HEK293 (cell line): ENCODE results near the gene COA5.

Experiments
- EGR2 ChIP-seq: fragments of 450-650 bp; formaldehyde crosslinking; IDR thresholded peaks from 2 replicates; pipeline ENCODE4 v1.5.1; 2016; ENCODE audit warnings: low read depth, missing biosample characterization, missing genetic modification characterization
- KLF9 ChIP-seq: fragments of 450-650 bp; formaldehyde crosslinking; IDR thresholded peaks from 2 replicates; pipeline ENCODE4 v1.5.1; 2016; ENCODE audit warnings: missing biosample characterization, missing genetic modification characterization, low read depth
- TCF7L2 ChIP-seq: IDR thresholded peaks from 2 replicates; pipeline ENCODE4 v1.6.1; 2011; ENCODE audit warnings: low read depth, mild to moderate bottlenecking, inconsistent platforms, low read length, moderate library complexity, borderline replicate concordance
- TRIM28 ChIP-seq: IDR thresholded peaks from 2 replicates; pipeline ENCODE4 v1.6.1; 2011; ENCODE audit warnings: low read length, control low read depth, borderline replicate concordance
- ZFP41 ChIP-seq: fragments of 450-650 bp; formaldehyde crosslinking; IDR thresholded peaks from 2 replicates; pipeline ENCODE4 v1.5.1; 2016; ENCODE audit warnings: missing biosample characterization, missing genetic modification characterization, borderline replicate concordance
- ZNF184 ChIP-seq: fragments of 450-650 bp; IDR thresholded peaks from 2 replicates; pipeline ENCODE4 v1.5.1; 2018; ENCODE audit warnings: missing biosample characterization, mild to moderate bottlenecking, missing genetic modification characterization
- ZNF521 ChIP-seq: fragments of 450-650 bp; formaldehyde crosslinking; IDR thresholded peaks from 2 replicates; pipeline ENCODE4 v1.5.1; 2017; ENCODE audit warnings: missing biosample characterization, mild to moderate bottlenecking, missing genetic modification characterization
- ZNF664 ChIP-seq: fragments of 450-650 bp; formaldehyde crosslinking; IDR thresholded peaks from 2 replicates; pipeline ENCODE4 v1.5.1; 2016; ENCODE audit warnings: missing biosample characterization, missing genetic modification characterization
- TF ChIP-seq, protein P1 (sequence below): fragments of 450-650 bp; IDR thresholded peaks from 2 replicates; pipeline ENCODE4 v1.5.1; 2018; ENCODE audit warnings: missing biosample characterization, mild to moderate bottlenecking, missing genetic modification characterization
- TF ChIP-seq, protein P2 (sequence below): fragments of 450-650 bp; formaldehyde crosslinking; IDR thresholded peaks from 2 replicates; pipeline ENCODE4 v1.5.1; 2016; ENCODE audit warnings: missing biosample characterization, missing genetic modification characterization

COA5 gene

DNA sequence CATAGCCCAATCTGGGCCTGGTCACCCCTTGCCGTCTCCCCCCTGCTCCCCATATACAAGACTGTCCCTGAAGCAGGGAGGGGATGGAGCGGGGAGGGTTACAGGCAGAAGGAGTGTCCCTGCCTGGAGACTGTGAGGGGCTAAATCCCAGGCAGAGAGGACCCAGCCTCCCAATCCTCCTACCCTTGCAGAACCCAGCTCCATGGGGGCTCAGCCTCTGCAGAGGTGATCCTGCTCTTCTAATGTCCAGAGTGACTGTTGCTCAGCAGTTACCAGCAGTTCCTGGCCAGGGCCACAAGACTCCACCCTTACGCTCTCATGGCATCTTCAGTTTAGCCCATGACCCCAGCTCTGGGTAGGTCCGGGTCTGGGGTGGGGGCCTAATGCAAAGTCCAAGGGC lies 58.1 kb downstream of the COA5 start (continued):
- TF ChIP-seq TCF7L2, result no peak
- no peak for TF ChIP-seq ZNF521 (tag by site-specific recombination)
- no peak for TF ChIP-seq EGR2 (tag by site-specific recombination)
- TF ChIP-seq, protein P1, sequence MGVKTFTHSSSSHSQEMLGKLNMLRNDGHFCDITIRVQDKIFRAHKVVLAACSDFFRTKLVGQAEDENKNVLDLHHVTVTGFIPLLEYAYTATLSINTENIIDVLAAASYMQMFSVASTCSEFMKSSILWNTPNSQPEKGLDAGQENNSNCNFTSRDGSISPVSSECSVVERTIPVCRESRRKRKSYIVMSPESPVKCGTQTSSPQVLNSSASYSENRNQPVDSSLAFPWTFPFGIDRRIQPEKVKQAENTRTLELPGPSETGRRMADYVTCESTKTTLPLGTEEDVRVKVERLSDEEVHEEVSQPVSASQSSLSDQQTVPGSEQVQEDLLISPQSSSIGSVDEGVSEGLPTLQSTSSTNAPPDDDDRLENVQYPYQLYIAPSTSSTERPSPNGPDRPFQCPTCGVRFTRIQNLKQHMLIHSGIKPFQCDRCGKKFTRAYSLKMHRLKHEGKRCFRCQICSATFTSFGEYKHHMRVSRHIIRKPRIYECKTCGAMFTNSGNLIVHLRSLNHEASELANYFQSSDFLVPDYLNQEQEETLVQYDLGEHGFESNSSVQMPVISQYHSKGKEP (tag by site-specific recombination), result no peak
- TF ChIP-seq, protein P2, sequence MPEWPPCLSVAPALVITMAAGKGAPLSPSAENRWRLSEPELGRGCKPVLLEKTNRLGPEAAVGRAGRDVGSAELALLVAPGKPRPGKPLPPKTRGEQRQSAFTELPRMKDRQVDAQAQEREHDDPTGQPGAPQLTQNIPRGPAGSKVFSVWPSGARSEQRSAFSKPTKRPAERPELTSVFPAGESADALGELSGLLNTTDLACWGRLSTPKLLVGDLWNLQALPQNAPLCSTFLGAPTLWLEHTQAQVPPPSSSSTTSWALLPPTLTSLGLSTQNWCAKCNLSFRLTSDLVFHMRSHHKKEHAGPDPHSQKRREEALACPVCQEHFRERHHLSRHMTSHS (tag by site-specific recombination), result no peak
- no peak for TF ChIP-seq TRIM28
- no peak for TF ChIP-seq ZNF664
- no peak for TF ChIP-seq ZFP41 (tag by site-specific recombination)
- no peak for TF ChIP-seq ZNF184
- TF ChIP-seq KLF9 (tag by site-specific recombination), result no peak
